Inferior parietal cortex (tissue), 1 donor: Measurements from ENCODE around the gene ANKEF1.

Experiments used
- DNase-seq: peaks from one replicate; pipeline ENCODE4 v3.0.0-alpha.2; 2016; ENCODE audit errors: extremely low spot score

ANKEF1 gene

GRCh38 chr20:10089871-10090587 is 55.2 kb downstream of the ANKEF1 start:
- DNase-seq, result no peak

GRCh38 chr20:10090588-10091166 is 55.9 kb downstream of the ANKEF1 start:
- DNase-seq, result peak; percentile 80

- peak; percentile 67 for DNase-seq
Measured at GRCh38 chr20:10093087-10093591, 58.4 kb downstream of the ANKEF1 start.

- no peak for DNase-seq
Measured at GRCh38 chr20:10094566-10095173, 59.9 kb downstream of the ANKEF1 start.

- DNase-seq, result no peak
Measured at GRCh38 chr20:10096790-10097189, 62.0 kb downstream of the ANKEF1 start.

- DNase-seq, result no peak
Measured at GRCh38 chr20:10105046-10105445, 70.3 kb downstream of the ANKEF1 start.
